GM12872 (cell line): ENCODE data around the gene PPFIA1.

Source experiments
- TF ChIP-seq, protein P1 (sequence below): IDR thresholded peaks from 3 replicates; pipeline ENCODE4 v1.5.1; 2011; ENCODE audit warnings: low read depth, mild to moderate bottlenecking, low read length, moderate library complexity; ENCODE audit not compliant: insufficient read depth

The PPFIA1 gene

DNA sequence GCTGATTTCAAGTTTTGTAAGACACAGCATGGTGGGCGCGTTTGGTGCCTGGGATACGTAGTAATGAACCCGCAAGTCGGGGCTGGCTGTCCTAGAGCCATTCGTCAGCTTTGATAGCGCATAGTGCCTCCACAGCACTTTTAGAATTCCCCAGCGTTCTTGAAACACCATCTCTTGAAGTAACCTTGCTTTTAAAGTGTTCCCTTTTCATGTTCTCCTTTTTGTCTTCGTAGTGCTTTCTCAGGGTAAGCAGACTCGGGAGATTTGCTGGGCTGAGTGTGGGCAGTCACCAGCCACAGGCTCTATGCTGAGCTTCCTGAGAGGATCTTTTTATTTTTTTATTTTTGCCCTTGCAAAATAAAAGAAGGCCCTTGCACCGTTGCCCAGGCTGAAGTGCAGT lies 88.3 kb downstream of the PPFIA1 start:
- TF ChIP-seq, protein P1, sequence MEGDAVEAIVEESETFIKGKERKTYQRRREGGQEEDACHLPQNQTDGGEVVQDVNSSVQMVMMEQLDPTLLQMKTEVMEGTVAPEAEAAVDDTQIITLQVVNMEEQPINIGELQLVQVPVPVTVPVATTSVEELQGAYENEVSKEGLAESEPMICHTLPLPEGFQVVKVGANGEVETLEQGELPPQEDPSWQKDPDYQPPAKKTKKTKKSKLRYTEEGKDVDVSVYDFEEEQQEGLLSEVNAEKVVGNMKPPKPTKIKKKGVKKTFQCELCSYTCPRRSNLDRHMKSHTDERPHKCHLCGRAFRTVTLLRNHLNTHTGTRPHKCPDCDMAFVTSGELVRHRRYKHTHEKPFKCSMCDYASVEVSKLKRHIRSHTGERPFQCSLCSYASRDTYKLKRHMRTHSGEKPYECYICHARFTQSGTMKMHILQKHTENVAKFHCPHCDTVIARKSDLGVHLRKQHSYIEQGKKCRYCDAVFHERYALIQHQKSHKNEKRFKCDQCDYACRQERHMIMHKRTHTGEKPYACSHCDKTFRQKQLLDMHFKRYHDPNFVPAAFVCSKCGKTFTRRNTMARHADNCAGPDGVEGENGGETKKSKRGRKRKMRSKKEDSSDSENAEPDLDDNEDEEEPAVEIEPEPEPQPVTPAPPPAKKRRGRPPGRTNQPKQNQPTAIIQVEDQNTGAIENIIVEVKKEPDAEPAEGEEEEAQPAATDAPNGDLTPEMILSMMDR = no peak

DNA sequence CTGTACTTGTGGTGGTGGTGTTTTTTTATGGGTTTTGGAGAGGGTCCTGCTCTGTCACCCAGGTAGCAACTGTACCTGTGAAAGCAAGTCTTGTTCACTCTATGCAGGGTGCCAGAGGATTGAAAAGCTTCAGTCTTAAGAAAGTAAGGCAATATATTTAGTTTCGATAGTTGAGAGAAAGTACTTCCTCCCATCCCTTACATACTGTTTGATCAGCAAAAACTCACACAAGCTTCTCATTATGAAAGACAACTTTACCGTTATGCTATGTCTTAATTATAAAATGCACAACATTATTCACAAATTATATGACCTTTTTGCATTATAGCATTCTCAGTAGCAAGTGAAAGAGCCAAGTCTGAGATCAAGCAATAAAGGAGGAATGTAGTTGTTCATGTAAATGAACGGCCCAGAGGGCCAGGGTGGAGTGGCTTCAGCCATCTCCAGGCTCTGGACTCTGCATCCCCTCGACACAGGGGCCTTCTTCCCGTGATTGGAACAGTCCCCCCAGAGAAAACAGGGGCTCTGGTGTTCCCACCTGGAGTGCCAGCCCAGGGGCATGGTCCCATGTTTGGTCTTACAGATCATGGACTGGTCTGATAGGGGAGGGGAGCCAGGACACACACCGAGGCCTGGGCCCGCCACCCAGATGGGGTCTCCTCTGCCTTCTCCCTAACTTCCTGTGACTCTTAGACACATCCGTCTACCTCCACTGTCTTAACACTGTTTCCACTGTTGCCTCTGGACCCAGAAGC lies 89.1 kb downstream of the PPFIA1 start:
- TF ChIP-seq, protein P1 = no peak

GRCh38 chr11:70360211-70360610 lies 89.7 kb downstream of the PPFIA1 start:
- TF ChIP-seq, protein P1 = no peak

- TF ChIP-seq, protein P1 = no peak
Measured at GRCh38 chr11:70364178-70364577, 93.7 kb downstream of the PPFIA1 start.

GRCh38 chr11:70364745-70365543 lies 94.5 kb downstream of the PPFIA1 start:
- TF ChIP-seq, protein P1 = no peak

DNA sequence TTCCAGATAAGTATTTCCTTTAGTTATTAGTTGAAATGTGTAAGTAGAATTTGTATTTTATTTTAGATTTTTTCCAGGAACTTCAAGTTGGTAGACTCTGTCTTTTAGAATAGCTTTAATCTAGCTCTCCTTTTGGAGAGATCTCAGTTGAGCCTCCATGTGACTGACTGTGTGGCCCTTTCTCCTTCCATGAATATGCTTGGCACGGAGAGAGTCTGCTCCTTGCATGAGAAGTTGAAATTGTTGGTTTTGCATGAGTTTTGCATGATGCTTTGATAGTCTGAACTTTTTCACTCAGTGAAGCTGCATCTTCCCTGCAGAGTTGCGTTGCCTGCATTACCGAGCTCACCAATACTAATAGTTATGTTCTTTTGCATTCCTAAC lies 95.0 kb downstream of the PPFIA1 start:
- TF ChIP-seq, protein P1 = no peak

- TF ChIP-seq, protein P1 = no peak
Measured at GRCh38 chr11:70367071-70367470, 96.6 kb downstream of the PPFIA1 start.
